Endothelial cell of umbilical vein (primary cell): ENCODE results near the gene NAGS. TPM values are rescaled to one million over a fixed set of nuclear protein-coding genes. Genes with fewer than 3 reads are reported as not detected.

Experiments
- BruUV-seq: library from RNA; stranded (reverse); fragments of 400-500 nt; replicated peaks from 2 replicates; lab custom pipeline; 2021; lab: Mats Ljungman, UMichigan
- CTCF ChIA-PET: fragments of 300-600, 350-600 bp; sonication (Branson Sonifier 250); formaldehyde crosslinking; loops from one replicate; lab custom pipeline; 2021; ENCODE audit warnings: antibody characterized with exemption, inconsistent platforms; lab: Charles Lee
- POLR2A ChIA-PET: fragments of 300-600, 350-600 bp; sonication (Branson Sonifier 250); formaldehyde crosslinking; loops from one replicate; lab custom pipeline; 2021; ENCODE audit warnings: antibody characterized with exemption, inconsistent platforms; lab: Charles Lee
- DNase-seq: peaks from one replicate; pipeline ENCODE4 v3.0.0-alpha.2; 2011; ENCODE audit warnings: low read depth, low spot score
- FAIRE-seq: peaks from 2 replicates; lab custom pipeline; 2011; peaks lifted over from hg19 to GRCh38; lab: Jason Lieb, UNC
- H2AFZ ChIP-seq: 2 replicates; pipeline ENCODE4 v1.6.0; 2012; ENCODE audit warnings: low read depth, low read length, control low read depth, inconsistent platforms
- H3K27ac ChIP-seq: 2 replicates; pipeline ENCODE4 v1.5.1; 2011; ENCODE audit warnings: low read depth, mild to moderate bottlenecking, control low read depth, low read length, moderate library complexity; ENCODE audit not compliant: insufficient read depth
- H3K27me3 ChIP-seq, 2 experiments: 2 replicates each; pipeline versions ENCODE4 v1.6.0 to v1.6.1; 2011; ENCODE audit warnings: low read length in 2 of 2, mixed read lengths in 1 of 2; ENCODE audit not compliant: control insufficient read depth in 2 of 2, insufficient read depth in 2 of 2
- H3K36me3 ChIP-seq, 2 experiments: 2 replicates in 1 of 2; 3 replicates in 1 of 2; pipeline ENCODE4 v1.5.1; 2011; ENCODE audit warnings: low read length in 2 of 2, mild to moderate bottlenecking in 1 of 2, moderate library complexity in 1 of 2; ENCODE audit not compliant: control insufficient read depth in 2 of 2, insufficient read depth in 2 of 2; ENCODE audit errors: extremely low read depth in 1 of 2
- H3K4me1 ChIP-seq: 3 replicates; pipeline ENCODE4 v1.5.1; 2011; ENCODE audit warnings: mild to moderate bottlenecking, low read length; ENCODE audit not compliant: control insufficient read depth, insufficient read depth; ENCODE audit errors: extremely low read depth
- H3K4me2 ChIP-seq: 2 replicates; pipeline ENCODE4 v1.6.1; 2011; ENCODE audit warnings: low read length, control low read depth, mixed read lengths; ENCODE audit not compliant: insufficient read depth
- H3K4me3 ChIP-seq, 3 experiments: fragments of 200-600 bp in 1 of 3; sonication (generic), shearing (Covaris generic) in 1 of 3; replicated peaks in 1 of 3; 2 replicates each; pipeline ENCODE4 v1.5.1; 2011 to 2016; ENCODE audit warnings: control low read depth in 3 of 3, low read length in 3 of 3, mild to moderate bottlenecking in 2 of 3, inconsistent platforms in 1 of 3, low read depth in 1 of 3, moderate library complexity in 1 of 3; ENCODE audit not compliant: insufficient read depth in 1 of 3
- H3K79me2 ChIP-seq: 2 replicates; pipeline ENCODE4 v1.6.0; 2012; ENCODE audit warnings: low read length, inconsistent platforms; ENCODE audit not compliant: control insufficient read depth, insufficient read depth
- H3K9ac ChIP-seq: replicated peaks from 2 replicates; pipeline ENCODE3; 2011; ENCODE audit warnings: low read length, control low read depth; ENCODE audit not compliant: insufficient read depth; ENCODE audit errors: extremely low read depth
- H3K9me1 ChIP-seq: replicated peaks from 3 replicates; pipeline ENCODE4 v1.6.0; 2011; ENCODE audit warnings: mild to moderate bottlenecking, low read length; ENCODE audit not compliant: control insufficient read depth, insufficient read depth; ENCODE audit errors: extremely low read depth
- H3K9me3 ChIP-seq: replicated peaks from 2 replicates; pipeline ENCODE4 v1.5.1; 2012; ENCODE audit warnings: low read length, inconsistent platforms; ENCODE audit not compliant: control insufficient read depth, insufficient read depth
- H4K20me1 ChIP-seq: replicated peaks from 2 replicates; pipeline ENCODE3; 2011; ENCODE audit warnings: mild to moderate bottlenecking, low read length; ENCODE audit not compliant: control insufficient read depth, insufficient read depth; ENCODE audit errors: extremely low read depth
- EZH2 ChIP-seq: IDR thresholded peaks from 2 replicates; pipeline ENCODE4 v1.6.1; 2012; ENCODE audit warnings: borderline replicate concordance, low read depth, mild to moderate bottlenecking, moderate library complexity, low read length, inconsistent platforms; ENCODE audit not compliant: severe bottlenecking
- FOS ChIP-seq: IDR thresholded peaks from 2 replicates; pipeline ENCODE4 v1.6.1; 2011; ENCODE audit warnings: mild to moderate bottlenecking, low read length, moderate library complexity, borderline replicate concordance; ENCODE audit not compliant: insufficient read depth
- GATA2 ChIP-seq: IDR thresholded peaks from 2 replicates; pipeline ENCODE4 v1.7.0; 2011; ENCODE audit warnings: low read depth, mild to moderate bottlenecking, moderate library complexity, mixed read lengths, low read length; ENCODE audit not compliant: insufficient read length, insufficient read depth
- JUN ChIP-seq: IDR thresholded peaks from 2 replicates; pipeline ENCODE4 v1.6.1; 2011; ENCODE audit warnings: borderline replicate concordance, low read depth; ENCODE audit not compliant: insufficient read length, insufficient read depth
- MAX ChIP-seq: IDR thresholded peaks from 2 replicates; pipeline ENCODE4 v1.6.1; 2011; ENCODE audit not compliant: insufficient read depth, insufficient read length
- MYC ChIP-seq: IDR thresholded peaks from one replicate; pipeline ENCODE4 v1.6.1; 2011; ENCODE audit warnings: mild to moderate bottlenecking, low read depth, low read length
- POLR2A ChIP-seq: IDR thresholded peaks from 2 replicates; pipeline ENCODE4 v1.6.1; 2012; ENCODE audit warnings: low read depth, mild to moderate bottlenecking, control low read depth, low read length
- POLR2AphosphoS5 ChIP-seq: IDR thresholded peaks from 2 replicates; pipeline ENCODE4 v1.6.1; 2012; ENCODE audit warnings: low read depth, mild to moderate bottlenecking, control low read depth, low read length, moderate library complexity; ENCODE audit not compliant: insufficient read depth
- dilution Hi-C: fragments of 300-500 bp; cut with MboI; formaldehyde crosslinking; loops from one replicate; pipeline ENCODE4 v1.15.0; 2019; ENCODE audit warnings: low sequenced_read_pairs; ENCODE audit not compliant: extremely low pct_ligation_motif_present
- intact Hi-C: fragments of 100-400 bp; cut with micrococcal nuclease; formaldehyde crosslinking; loops from one replicate; pipeline ENCODE4 v1.10.0; 2022
- polyA plus RNA-seq, 4 experiments: library from polyadenylated mRNA; depleted of rRNA in 3 of 4; stranded (reverse) in 3 of 4; unstranded in 1 of 4; fragments of >200 nt; gene quantifications; 2 replicates each; pipeline versions ENCODE4 v1.2.1 to v1.2.3, GENCODE V29; 2011 to 2012; ENCODE audit warnings: missing spikeins in 1 of 4
- total RNA-seq: library from RNA; stranded (reverse); gene quantifications from 2 replicates; pipeline ENCODE4 v1.2.3, GENCODE V29; 2021
- TF ChIP-seq, protein P1 (sequence below), 2 donors: IDR thresholded peaks; 1 replicate in 1 of 2; 2 replicates in 1 of 2; pipeline ENCODE4 v1.5.1; 2011; ENCODE audit warnings: low read length in 2 of 2, mild to moderate bottlenecking in 2 of 2, moderate library complexity in 2 of 2, control low read depth in 1 of 2, inconsistent platforms in 1 of 2, low read depth in 1 of 2; ENCODE audit not compliant: insufficient read depth in 1 of 2; ENCODE audit errors: extremely low read depth in 1 of 2

Gene NAGS
- total and polyA plus RNA-seq, 2 donors (not counting 3 experiments of a cell fraction or from before 2014, with no cell fraction given), result 3.3 to 6.1 TPM

- Histone ChIP-seq H2AFZ (no peak overlapping the region), H3K4me1 (no peaks in the 10 kb centered on the region), H3K79me2 (no peaks in the 10 kb centered on the region), H3K4me2 (no peak overlapping the region), H3K27me3 (peaks cover 3 to 12% of the 10 kb centered on the region in 2 experiments), H3K36me3 (no peaks in the 10 kb centered on the region), H3K27ac (no peak overlapping the region), H3K9ac (no peak overlapping the region), H3K4me3 (no peak overlapping the region), H4K20me1 (no peaks in the 10 kb centered on the region), H3K9me1 (no peaks in the 10 kb centered on the region), H3K9me3 (no peaks in the 10 kb centered on the region)
- no peak for FAIRE-seq
- ChIA-PET POLR2A (no interaction called here), CTCF (interaction anchor here (0.6 to 2.6 kb wide), 3 partner anchors 24 to 74 kb away, joined by 3 to 12 read pairs (median 8); no protein-coding TSS in a partner anchor)
- DNase-seq, result no peak
- intact Hi-C loops (no loop called here), dilution Hi-C loops (no loop called here)
- TF ChIP-seq, protein P1, sequence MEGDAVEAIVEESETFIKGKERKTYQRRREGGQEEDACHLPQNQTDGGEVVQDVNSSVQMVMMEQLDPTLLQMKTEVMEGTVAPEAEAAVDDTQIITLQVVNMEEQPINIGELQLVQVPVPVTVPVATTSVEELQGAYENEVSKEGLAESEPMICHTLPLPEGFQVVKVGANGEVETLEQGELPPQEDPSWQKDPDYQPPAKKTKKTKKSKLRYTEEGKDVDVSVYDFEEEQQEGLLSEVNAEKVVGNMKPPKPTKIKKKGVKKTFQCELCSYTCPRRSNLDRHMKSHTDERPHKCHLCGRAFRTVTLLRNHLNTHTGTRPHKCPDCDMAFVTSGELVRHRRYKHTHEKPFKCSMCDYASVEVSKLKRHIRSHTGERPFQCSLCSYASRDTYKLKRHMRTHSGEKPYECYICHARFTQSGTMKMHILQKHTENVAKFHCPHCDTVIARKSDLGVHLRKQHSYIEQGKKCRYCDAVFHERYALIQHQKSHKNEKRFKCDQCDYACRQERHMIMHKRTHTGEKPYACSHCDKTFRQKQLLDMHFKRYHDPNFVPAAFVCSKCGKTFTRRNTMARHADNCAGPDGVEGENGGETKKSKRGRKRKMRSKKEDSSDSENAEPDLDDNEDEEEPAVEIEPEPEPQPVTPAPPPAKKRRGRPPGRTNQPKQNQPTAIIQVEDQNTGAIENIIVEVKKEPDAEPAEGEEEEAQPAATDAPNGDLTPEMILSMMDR (IDR thresholded peaks at IDR 0.05; ENCODE audit: extremely low read depth in 1 of 2, insufficient read depth in 1 of 2, low read depth in 1 of 2, low read length in 2 of 2), result no peak
- TF ChIP-seq FOS (no peak), MYC (no peak), JUN (no peak), EZH2 (no peak), POLR2AphosphoS5 (no peak), POLR2A (no peak), MAX (no peak), GATA2 (no peak)
- BruUV-seq, result no TSS peak
Observed at GRCh38 chr17:43967251-43967875, 37.1 kb upstream of the NAGS start.
